Measurements from ENCODE around the gene HAUS7.

DNA sequence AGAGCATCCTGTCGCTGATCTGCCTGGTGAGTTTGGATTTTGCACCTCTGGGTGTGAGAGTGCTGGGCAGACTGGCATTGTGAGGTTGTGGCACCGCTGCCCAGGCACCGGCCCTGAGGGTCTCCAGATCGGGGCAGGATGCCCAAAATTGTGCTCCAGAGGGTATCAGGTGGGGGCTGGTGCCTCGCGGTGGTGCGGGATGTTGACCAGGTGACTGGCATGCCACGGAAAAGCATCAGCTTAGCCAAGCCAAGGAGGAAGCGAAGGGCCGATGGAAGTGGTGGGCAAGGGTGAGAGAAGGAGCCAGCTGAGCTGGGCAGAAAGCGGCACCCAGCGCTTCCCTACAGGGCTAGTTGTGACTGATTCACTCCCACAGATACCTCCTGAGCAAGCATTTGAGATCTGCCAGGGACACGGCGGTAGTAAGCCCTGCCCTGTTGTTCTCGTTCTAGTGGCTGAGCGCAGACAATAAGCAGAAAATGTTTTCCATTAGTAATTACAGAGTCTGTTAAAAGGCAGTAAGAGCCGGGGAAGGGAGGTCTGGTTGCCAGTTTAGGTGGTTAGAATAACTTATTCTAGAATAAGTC is 58.3 kb downstream of the HAUS7 start:
- TF ChIP-seq POLR2AphosphoS5 (IDR thresholded peaks at IDR 0.05; ENCODE audit: low read depth, low read length) (no peak), SIN3A (IDR thresholded peaks at IDR 0.05; ENCODE audit: borderline replicate concordance, insufficient read depth, low read length) (no peak), TAF1 (IDR thresholded peaks at IDR 0.05; ENCODE audit: borderline replicate concordance, insufficient read depth, low read length) (no peak), FOXP2 (optimal IDR thresholded peaks at IDR 0.05; ENCODE audit: borderline replicate concordance, extremely low read depth, extremely low read length, insufficient read depth) (no peak)
- TF ChIP-seq, protein P1, sequence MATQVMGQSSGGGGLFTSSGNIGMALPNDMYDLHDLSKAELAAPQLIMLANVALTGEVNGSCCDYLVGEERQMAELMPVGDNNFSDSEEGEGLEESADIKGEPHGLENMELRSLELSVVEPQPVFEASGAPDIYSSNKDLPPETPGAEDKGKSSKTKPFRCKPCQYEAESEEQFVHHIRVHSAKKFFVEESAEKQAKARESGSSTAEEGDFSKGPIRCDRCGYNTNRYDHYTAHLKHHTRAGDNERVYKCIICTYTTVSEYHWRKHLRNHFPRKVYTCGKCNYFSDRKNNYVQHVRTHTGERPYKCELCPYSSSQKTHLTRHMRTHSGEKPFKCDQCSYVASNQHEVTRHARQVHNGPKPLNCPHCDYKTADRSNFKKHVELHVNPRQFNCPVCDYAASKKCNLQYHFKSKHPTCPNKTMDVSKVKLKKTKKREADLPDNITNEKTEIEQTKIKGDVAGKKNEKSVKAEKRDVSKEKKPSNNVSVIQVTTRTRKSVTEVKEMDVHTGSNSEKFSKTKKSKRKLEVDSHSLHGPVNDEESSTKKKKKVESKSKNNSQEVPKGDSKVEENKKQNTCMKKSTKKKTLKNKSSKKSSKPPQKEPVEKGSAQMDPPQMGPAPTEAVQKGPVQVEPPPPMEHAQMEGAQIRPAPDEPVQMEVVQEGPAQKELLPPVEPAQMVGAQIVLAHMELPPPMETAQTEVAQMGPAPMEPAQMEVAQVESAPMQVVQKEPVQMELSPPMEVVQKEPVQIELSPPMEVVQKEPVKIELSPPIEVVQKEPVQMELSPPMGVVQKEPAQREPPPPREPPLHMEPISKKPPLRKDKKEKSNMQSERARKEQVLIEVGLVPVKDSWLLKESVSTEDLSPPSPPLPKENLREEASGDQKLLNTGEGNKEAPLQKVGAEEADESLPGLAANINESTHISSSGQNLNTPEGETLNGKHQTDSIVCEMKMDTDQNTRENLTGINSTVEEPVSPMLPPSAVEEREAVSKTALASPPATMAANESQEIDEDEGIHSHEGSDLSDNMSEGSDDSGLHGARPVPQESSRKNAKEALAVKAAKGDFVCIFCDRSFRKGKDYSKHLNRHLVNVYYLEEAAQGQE (IDR thresholded peaks at IDR 0.05; ENCODE audit: insufficient read depth in 1 of 2, low read depth in 2 of 2, low read length in 2 of 2) = no peak
